NB4 (cell line): ENCODE measurements around the gene CARD19.

ENCODE experiments used
- DNase-seq: peaks from one replicate; pipeline ENCODE4 v3.0.0; 2010; ENCODE audit warnings: low read depth
- H3K4me3 ChIP-seq: one replicate; pipeline ENCODE4 v1.5.1; 2011; ENCODE audit warnings: mild to moderate bottlenecking, low read depth, low read length, moderate library complexity
- MYC ChIP-seq: IDR thresholded peaks from 2 replicates; pipeline ENCODE4 v1.6.1; 2011; ENCODE audit warnings: low read depth, low read length
- POLR2A ChIP-seq: IDR thresholded peaks from 2 replicates; pipeline ENCODE4 v1.6.1; 2011; ENCODE audit warnings: mild to moderate bottlenecking; ENCODE audit not compliant: insufficient read length; ENCODE audit errors: extremely low read depth
- TF ChIP-seq, protein P1 (sequence below): IDR thresholded peaks from one replicate; pipeline ENCODE4 v1.5.1; 2012; ENCODE audit warnings: low read depth, low read length
- TF ChIP-seq, protein P2 (sequence below): IDR thresholded peaks from 2 replicates; pipeline ENCODE4 v1.6.1; 2011; ENCODE audit warnings: low read depth, low read length

Gene CARD19

DNA sequence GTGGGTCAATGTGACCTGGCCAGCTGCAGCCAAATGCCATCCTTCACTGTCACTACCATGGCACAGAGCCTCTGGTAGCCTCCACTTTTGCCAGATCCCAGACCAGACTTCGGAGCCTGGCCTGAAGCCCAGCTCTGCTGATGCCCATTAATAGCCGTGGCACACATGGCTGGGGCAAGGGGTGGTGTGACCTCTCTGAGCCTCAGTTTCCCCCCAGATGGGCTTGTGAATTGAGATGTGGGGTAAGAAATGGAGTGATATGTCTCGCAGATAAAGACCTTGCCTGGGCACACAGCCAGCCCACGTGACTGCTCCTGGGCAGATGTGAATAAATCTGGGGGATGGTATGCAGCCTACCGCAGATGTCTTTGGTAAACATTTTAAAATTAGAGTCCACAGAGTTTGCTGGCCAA, 23.6 kb upstream of the CARD19 start:
- no peak for DNase-seq
- TF ChIP-seq POLR2A, result no peak
- no peak for TF ChIP-seq MYC
- TF ChIP-seq, protein P1, sequence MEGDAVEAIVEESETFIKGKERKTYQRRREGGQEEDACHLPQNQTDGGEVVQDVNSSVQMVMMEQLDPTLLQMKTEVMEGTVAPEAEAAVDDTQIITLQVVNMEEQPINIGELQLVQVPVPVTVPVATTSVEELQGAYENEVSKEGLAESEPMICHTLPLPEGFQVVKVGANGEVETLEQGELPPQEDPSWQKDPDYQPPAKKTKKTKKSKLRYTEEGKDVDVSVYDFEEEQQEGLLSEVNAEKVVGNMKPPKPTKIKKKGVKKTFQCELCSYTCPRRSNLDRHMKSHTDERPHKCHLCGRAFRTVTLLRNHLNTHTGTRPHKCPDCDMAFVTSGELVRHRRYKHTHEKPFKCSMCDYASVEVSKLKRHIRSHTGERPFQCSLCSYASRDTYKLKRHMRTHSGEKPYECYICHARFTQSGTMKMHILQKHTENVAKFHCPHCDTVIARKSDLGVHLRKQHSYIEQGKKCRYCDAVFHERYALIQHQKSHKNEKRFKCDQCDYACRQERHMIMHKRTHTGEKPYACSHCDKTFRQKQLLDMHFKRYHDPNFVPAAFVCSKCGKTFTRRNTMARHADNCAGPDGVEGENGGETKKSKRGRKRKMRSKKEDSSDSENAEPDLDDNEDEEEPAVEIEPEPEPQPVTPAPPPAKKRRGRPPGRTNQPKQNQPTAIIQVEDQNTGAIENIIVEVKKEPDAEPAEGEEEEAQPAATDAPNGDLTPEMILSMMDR, result no peak
- TF ChIP-seq, protein P2, sequence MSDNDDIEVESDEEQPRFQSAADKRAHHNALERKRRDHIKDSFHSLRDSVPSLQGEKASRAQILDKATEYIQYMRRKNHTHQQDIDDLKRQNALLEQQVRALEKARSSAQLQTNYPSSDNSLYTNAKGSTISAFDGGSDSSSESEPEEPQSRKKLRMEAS, result no peak
- no peak overlapping the region for H3K4me3 ChIP-seq

DNA sequence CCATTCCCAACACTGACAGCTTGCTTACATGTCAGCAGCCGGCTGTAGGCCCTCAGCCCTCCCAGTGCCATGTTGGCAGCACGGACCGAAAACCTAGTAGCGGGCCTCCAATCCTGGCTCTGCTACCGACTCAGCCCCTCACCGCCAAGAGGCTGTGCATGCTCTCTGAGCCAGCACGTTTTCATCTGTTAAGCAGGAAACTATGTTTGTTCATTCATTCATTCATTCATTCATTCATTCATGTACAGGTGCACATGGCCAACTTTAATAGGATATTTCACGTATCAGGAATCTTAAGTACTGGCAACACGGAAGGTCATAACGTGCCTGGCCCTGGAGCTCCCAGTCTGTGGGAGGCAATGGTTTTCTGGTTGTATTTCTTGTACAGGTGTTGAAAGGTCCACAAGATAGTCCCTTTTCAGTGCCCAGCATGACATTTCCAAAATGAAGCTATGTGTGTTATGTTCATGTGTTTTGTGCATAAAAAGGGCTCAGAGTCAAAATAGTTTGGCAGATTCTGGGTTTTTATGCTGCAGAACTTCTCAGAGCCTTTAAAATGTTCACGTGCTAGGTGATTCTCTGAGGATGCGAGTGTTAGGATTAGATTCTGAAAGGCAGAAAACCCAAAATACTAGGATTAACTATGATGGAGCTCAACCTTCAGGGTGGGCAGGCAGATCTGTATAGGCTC, 19.8 kb upstream of the CARD19 start:
- no peak for DNase-seq
- TF ChIP-seq, protein P2, result no peak
- TF ChIP-seq MYC (no peak), POLR2A (no peak)
- TF ChIP-seq, protein P1, result no peak

DNA sequence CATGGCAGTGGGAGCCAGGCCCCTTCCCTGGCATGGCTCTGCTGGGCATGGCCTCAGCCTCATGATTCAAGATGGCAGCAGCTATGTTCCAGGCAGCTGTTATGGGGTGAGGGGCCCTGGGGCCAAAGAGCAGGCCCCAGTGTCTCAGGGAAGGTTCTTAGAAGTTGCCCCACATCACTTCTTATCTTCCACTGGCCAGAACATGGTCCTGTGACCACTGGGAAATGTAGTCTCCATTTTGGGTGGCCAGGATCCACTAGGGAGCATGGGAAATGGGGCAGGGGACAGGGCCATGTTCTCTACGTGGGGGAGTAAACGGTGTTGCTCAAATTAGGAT, 19.3 kb upstream of the CARD19 start:
- no peak for DNase-seq
- H3K4me3 ChIP-seq, result no peak overlapping the region
- TF ChIP-seq POLR2A, result no peak
- no peak for TF ChIP-seq MYC
- TF ChIP-seq, protein P1, result no peak
- TF ChIP-seq, protein P2, result no peak

More for the DNA sequence above, 19.8 kb upstream of the CARD19 start:
- no peak overlapping the region for H3K4me3 ChIP-seq

DNA sequence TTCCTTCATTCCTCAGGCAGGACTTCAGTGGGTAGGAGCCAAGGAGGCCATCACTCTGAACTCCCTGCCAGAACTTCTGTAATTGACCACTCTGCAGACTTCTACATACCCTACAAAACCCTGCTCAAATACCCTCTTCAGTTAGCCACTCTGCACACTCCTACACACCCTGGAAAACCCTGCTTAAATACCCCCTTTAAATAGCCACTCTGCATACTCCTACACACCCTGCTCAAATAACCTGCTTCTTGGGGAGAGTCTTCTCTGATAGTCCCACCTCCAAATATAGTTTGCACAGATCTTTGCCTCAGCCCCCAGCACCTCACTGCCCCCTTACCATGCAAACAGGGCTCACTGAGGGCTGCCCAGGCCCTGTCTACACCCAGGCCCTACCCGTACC, 18.6 kb upstream of the CARD19 start:
- TF ChIP-seq POLR2A, result no peak
- TF ChIP-seq, protein P1, result no peak
- TF ChIP-seq MYC, result no peak
- TF ChIP-seq, protein P2, result no peak
- no peak for DNase-seq
- no peak overlapping the region for H3K4me3 ChIP-seq

DNA sequence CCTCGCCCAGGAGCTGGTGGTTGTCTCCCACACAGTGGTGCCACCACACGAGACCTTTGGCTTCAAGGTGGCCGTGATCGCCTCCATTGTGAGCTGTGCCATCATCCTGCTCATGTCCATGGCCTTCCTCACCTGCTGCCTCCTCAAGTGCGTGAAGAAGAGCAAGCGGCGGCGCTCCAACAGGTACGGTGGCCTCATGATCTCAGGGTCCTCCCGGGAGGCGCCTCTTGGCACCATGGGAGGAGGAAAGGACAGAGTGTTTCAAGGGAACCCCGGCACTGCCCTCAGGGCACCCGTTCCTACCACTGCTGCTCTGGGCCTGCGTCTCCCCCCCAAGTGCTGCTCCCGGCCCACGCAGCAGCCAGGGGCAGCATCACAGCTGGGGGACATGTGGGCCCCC, 18.2 kb upstream of the CARD19 start:
- no peak for DNase-seq
- no peak for TF ChIP-seq MYC
- TF ChIP-seq, protein P2, result no peak
- TF ChIP-seq POLR2A, result no peak
- TF ChIP-seq, protein P1, result no peak
- no peak overlapping the region for H3K4me3 ChIP-seq
